D721Med (cell line): ENCODE measurements around the gene ROBO1.

Experiments
- DNase-seq: peaks from one replicate; pipeline ENCODE4 v3.0.0; 2011; ENCODE audit warnings: low spot score; ENCODE audit not compliant: insufficient read length
- FAIRE-seq: peaks from 2 replicates; lab custom pipeline; 2011; peaks lifted over from hg19 to GRCh38; lab: Jason Lieb, UNC
- CTCF ChIP-seq: IDR thresholded peaks from 2 replicates; pipeline ENCODE4 v1.5.1; 2012; ENCODE audit warnings: mild to moderate bottlenecking, control low read depth; ENCODE audit not compliant: insufficient read depth; ENCODE audit errors: missing control alignments

The ROBO1 gene

GRCh38 chr3:79672731-79673130 lies 95.1 kb downstream of the ROBO1 start:
- FAIRE-seq (no peak), DNase-seq (no peak)
- TF ChIP-seq CTCF = no peak

- DNase-seq = no peak
- no peak for TF ChIP-seq CTCF
- no peak for FAIRE-seq
Observed at GRCh38 chr3:79672075-79672474, 95.7 kb downstream of the ROBO1 start.

- FAIRE-seq = no peak
- no peak for TF ChIP-seq CTCF
- no peak for DNase-seq
Observed at GRCh38 chr3:79670178-79670577, 97.6 kb downstream of the ROBO1 start.

GRCh38 chr3:79664455-79664854 lies 103.3 kb downstream of the ROBO1 start:
- DNase-seq (no peak), FAIRE-seq (no peak)
- no peak for TF ChIP-seq CTCF

- no peak for FAIRE-seq
- no peak for TF ChIP-seq CTCF
- no peak for DNase-seq
Observed at GRCh38 chr3:79661896-79662295, 105.9 kb downstream of the ROBO1 start.

- TF ChIP-seq CTCF = no peak
- DNase-seq = no peak
- no peak for FAIRE-seq
Observed at GRCh38 chr3:79657076-79657475, 110.7 kb downstream of the ROBO1 start.

- FAIRE-seq = no peak
Observed at GRCh38 chr3:79654019-79654418, 113.8 kb downstream of the ROBO1 start.

More at GRCh38 chr3:79654019-79654418, 113.8 kb downstream of the ROBO1 start:
- DNase-seq = no peak
- TF ChIP-seq CTCF = no peak
